Measurements from ENCODE around the gene SULT1C4. TPM values are rescaled to one million over a fixed set of nuclear protein-coding genes. Genes with fewer than 3 reads are reported as not detected.

SULT1C4 gene
- total RNA-seq, 1 donor from 2014 or later: 7.0 TPM

DNA sequence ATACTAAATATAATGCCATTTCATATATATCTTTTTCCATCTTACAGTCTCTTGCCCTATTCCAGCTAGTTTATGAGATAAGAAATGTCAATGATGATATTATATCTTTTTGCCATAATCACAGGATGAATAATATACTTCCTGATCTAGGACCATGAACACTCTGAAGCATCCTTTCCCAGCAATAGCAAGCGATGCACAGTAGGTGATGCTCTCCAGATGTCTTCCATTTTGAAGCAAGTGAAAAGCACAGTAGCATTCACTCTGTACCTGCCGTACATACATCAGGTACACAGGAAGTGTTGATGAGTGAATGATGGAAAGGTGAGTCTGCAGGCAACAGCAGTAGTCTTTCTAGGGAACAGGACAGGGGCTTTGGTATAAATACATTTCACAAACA lies 8.6 kb upstream of the SULT1C4 start:
- Mint-ChIP-seq H3K36me3 (ENCODE audit: unreplicated experiment) (no peaks in the 10 kb centered on the region), H3K27ac (ENCODE audit: unreplicated experiment) (no peak overlapping the region), H3K4me1 (ENCODE audit: unreplicated experiment) (peaks cover 38% of the 10 kb centered on the region), H3K27me3 (ENCODE audit: unreplicated experiment) (no peaks in the 10 kb centered on the region), H3K9me3 (ENCODE audit: unreplicated experiment) (no peaks in the 10 kb centered on the region), H3K4me3 (ENCODE audit: unreplicated experiment) (no peak overlapping the region)
- DNase-seq (ENCODE audit: extremely low spot score, unreplicated experiment): no peak
- TF ChIP-seq, protein P1, sequence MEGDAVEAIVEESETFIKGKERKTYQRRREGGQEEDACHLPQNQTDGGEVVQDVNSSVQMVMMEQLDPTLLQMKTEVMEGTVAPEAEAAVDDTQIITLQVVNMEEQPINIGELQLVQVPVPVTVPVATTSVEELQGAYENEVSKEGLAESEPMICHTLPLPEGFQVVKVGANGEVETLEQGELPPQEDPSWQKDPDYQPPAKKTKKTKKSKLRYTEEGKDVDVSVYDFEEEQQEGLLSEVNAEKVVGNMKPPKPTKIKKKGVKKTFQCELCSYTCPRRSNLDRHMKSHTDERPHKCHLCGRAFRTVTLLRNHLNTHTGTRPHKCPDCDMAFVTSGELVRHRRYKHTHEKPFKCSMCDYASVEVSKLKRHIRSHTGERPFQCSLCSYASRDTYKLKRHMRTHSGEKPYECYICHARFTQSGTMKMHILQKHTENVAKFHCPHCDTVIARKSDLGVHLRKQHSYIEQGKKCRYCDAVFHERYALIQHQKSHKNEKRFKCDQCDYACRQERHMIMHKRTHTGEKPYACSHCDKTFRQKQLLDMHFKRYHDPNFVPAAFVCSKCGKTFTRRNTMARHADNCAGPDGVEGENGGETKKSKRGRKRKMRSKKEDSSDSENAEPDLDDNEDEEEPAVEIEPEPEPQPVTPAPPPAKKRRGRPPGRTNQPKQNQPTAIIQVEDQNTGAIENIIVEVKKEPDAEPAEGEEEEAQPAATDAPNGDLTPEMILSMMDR (IDR thresholded peaks at IDR 0.05): no peak

DNA sequence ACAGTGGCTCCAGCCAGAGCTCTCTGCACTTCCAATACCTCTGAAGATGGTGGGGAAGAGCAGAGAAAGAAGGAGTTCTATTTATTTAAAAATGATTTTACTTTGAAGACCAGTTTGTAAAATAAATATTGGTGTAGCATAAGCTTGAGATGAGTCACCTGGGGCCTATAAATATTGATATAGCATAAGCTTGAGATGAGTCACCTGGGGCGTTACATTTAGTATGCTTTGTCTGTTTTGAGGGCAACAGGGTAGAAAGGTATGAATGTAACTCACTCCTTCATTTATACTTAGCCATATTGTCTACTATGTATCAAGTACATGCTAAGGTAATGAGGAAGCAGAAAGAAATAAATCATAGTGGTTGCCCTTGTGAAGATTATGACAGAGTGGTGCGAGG lies 7.7 kb upstream of the SULT1C4 start:
- H3K27ac Mint-ChIP-seq (ENCODE audit: unreplicated experiment): no peak overlapping the region
- no peak overlapping the region for H3K4me3 Mint-ChIP-seq (ENCODE audit: unreplicated experiment)
- no peaks in the 10 kb centered on the region for H3K36me3 Mint-ChIP-seq (ENCODE audit: unreplicated experiment)
- H3K4me1 Mint-ChIP-seq (ENCODE audit: unreplicated experiment): peaks cover 37% of the 10 kb centered on the region
- no peak for DNase-seq (ENCODE audit: extremely low spot score, unreplicated experiment)
- H3K27me3 Mint-ChIP-seq (ENCODE audit: unreplicated experiment): no peaks in the 10 kb centered on the region
- TF ChIP-seq, protein P1 (IDR thresholded peaks at IDR 0.05): no peak
- H3K9me3 Mint-ChIP-seq (ENCODE audit: unreplicated experiment): no peaks in the 10 kb centered on the region

DNA sequence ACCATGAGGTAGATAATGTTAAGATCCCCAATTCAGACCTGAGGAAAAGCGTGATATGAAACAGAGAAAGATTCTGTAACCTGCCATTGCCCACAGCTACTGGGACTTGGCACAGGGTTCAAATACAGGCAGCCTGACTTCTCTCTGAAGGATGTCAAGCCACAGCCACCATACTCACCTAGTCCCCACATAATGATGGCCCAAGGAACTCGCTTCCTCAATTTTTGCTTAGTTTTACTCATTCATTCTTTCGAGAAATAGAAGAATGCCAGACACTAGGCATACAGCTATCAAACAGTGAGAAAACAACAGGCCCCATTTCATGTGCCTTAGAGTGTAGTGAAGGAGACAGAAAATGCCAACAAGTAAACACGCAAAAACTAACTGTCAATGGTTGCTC lies 980 bp upstream of the SULT1C4 start:
- H3K27ac Mint-ChIP-seq (ENCODE audit: unreplicated experiment): peak overlapping the region; percentile 95
- H3K4me3 Mint-ChIP-seq (ENCODE audit: unreplicated experiment): peak overlapping the region; percentile 63

DNA sequence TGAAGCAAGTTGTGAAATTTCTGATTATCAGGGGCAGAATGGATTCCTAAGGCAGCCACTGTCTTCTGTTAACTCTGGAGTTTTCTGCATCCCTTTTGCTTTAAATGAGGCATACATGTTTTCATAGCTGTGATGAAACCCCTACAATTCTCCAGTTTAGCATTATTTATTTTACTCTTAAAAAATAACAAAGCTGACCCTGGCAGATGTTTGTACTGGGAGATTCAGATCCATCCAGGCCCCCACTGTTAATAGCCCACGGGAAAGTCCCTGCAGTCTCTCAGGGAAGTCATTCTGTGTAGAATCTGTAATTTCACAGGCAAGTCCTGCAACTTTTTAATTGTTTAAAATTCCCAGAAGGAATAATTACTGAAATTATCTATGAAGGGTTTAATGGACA lies 353 bp upstream of the SULT1C4 start:
- Mint-ChIP-seq H3K4me1 (ENCODE audit: unreplicated experiment) (peaks cover 53% of the 10 kb centered on the region), H3K27me3 (ENCODE audit: unreplicated experiment) (no peaks in the 10 kb centered on the region), H3K27ac (ENCODE audit: unreplicated experiment) (peak overlapping the region; percentile 95), H3K4me3 (ENCODE audit: unreplicated experiment) (peak overlapping the region; percentile 63), H3K36me3 (ENCODE audit: unreplicated experiment) (no peaks in the 10 kb centered on the region), H3K9me3 (ENCODE audit: unreplicated experiment) (no peaks in the 10 kb centered on the region)
- TF ChIP-seq, protein P1 (IDR thresholded peaks at IDR 0.05): no peak
- DNase-seq (ENCODE audit: extremely low spot score, unreplicated experiment): no peak

More for the DNA sequence above, 980 bp upstream of the SULT1C4 start:
- Mint-ChIP-seq H3K36me3 (ENCODE audit: unreplicated experiment) (no peaks in the 10 kb centered on the region), H3K4me1 (ENCODE audit: unreplicated experiment) (peaks cover 48% of the 10 kb centered on the region), H3K27me3 (ENCODE audit: unreplicated experiment) (no peaks in the 10 kb centered on the region), H3K9me3 (ENCODE audit: unreplicated experiment) (no peaks in the 10 kb centered on the region)
- DNase-seq (ENCODE audit: extremely low spot score, unreplicated experiment): no peak
- TF ChIP-seq, protein P1 (IDR thresholded peaks at IDR 0.05): no peak

DNA sequence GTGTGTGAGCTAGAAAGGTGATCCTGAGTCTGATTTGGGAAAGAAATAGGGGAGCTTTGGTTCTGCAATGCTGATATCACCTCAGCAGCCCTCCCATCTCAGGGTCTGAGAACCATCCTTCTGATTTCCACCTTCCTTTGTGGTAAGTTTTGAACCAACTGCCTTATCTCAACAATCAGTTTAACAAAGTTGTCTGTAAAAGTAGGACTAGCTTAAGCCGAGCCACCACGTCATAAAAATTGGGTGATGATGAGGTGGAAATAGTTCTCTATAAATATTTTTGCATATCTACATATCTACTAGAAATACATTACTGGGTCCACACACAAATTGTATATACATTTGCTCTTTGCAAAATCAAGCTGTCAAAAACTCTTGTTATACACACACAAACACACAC lies 1.1 kb downstream of the SULT1C4 start:
- no peaks in the 10 kb centered on the region for H3K9me3 Mint-ChIP-seq (ENCODE audit: unreplicated experiment)
- peaks cover 61% of the 10 kb centered on the region for H3K4me1 Mint-ChIP-seq (ENCODE audit: unreplicated experiment)
- H3K27ac Mint-ChIP-seq (ENCODE audit: unreplicated experiment): peak overlapping the region; percentile 95
- peak overlapping the region; percentile 63 for H3K4me3 Mint-ChIP-seq (ENCODE audit: unreplicated experiment)
- H3K27me3 Mint-ChIP-seq (ENCODE audit: unreplicated experiment): no peaks in the 10 kb centered on the region
- peaks cover 6% of the 10 kb centered on the region for H3K36me3 Mint-ChIP-seq (ENCODE audit: unreplicated experiment)
- TF ChIP-seq, protein P1 (IDR thresholded peaks at IDR 0.05): no peak
- DNase-seq (ENCODE audit: extremely low spot score, unreplicated experiment): no peak
